SU-DHL-6 (cell line): ENCODE data around the gene PMFBP1.

Source experiments
- EZH2phosphoT487 ChIP-seq: fragments of 200-600 bp; sonication (generic), shearing (Covaris generic); conservative IDR thresholded peaks from 2 replicates; pipeline ENCODE4 v1.6.1; 2018; ENCODE audit warnings: mild to moderate bottlenecking, antibody characterized with exemption, low read length, moderate library complexity, mixed read lengths
- TF ChIP-seq, protein P1 (sequence below): fragments of 200-600 bp; sonication (generic); IDR thresholded peaks from one replicate; pipeline ENCODE4 v1.5.1; 2017; ENCODE audit warnings: antibody characterized with exemption, mild to moderate bottlenecking, low read length, moderate library complexity; ENCODE audit not compliant: insufficient read depth, poor library complexity, severe bottlenecking

DNA sequence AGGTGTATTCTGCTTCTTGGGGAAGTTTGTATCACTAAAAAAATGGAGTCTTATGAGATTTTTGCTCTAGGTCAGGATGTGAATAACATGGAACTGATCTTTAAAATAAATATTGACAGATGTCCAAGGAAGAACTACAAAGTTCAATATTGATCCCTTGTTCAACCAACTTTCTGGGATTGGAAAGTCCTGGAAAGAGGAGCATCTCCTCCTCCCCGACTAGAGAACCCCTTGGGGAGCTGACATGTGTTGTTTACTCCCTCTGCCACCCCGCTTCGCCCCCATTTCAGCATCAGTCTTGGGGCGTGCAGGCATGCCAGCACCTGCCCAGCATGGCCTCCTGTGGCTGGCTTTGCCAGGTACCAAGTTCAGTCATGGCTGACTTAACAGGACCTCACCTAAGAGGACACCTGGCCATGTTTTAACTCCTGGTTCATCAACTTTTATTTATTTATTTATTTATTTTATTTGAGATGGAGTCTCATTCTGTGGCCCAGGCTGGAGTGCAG lies 33.8 kb downstream of the PMFBP1 start:
- TF ChIP-seq, protein P1, sequence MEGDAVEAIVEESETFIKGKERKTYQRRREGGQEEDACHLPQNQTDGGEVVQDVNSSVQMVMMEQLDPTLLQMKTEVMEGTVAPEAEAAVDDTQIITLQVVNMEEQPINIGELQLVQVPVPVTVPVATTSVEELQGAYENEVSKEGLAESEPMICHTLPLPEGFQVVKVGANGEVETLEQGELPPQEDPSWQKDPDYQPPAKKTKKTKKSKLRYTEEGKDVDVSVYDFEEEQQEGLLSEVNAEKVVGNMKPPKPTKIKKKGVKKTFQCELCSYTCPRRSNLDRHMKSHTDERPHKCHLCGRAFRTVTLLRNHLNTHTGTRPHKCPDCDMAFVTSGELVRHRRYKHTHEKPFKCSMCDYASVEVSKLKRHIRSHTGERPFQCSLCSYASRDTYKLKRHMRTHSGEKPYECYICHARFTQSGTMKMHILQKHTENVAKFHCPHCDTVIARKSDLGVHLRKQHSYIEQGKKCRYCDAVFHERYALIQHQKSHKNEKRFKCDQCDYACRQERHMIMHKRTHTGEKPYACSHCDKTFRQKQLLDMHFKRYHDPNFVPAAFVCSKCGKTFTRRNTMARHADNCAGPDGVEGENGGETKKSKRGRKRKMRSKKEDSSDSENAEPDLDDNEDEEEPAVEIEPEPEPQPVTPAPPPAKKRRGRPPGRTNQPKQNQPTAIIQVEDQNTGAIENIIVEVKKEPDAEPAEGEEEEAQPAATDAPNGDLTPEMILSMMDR, result no peak
- TF ChIP-seq EZH2phosphoT487, result no peak
